Ovary (tissue), 9 donors: ENCODE data around the gene STC2. TPM values are rescaled to one million over a fixed set of nuclear protein-coding genes. Genes with fewer than 3 reads are reported as not detected.

Source experiments
- DNase-seq, 5 donors: peaks; one replicate each; pipeline ENCODE4 v3.0.0-alpha.2; 2019 to 2020
- H3K27ac ChIP-seq, 2 donors: fragments of 200-600 bp; one replicate each; pipeline versions ENCODE4 v1.5.1 to v1.8.0; 2019 to 2022
- H3K27me3 ChIP-seq: fragments of 200-600 bp; one replicate; pipeline ENCODE4 v1.8.0; 2022
- H3K36me3 ChIP-seq: fragments of 200-600 bp; sonication (generic); one replicate; pipeline ENCODE4 v1.5.1; 2019
- H3K4me1 ChIP-seq: one replicate; pipeline ENCODE4 v1.8.1; 2013; ENCODE audit warnings: mild to moderate bottlenecking, moderate library complexity; ENCODE audit not compliant: insufficient read depth
- H3K4me3 ChIP-seq: fragments of 200-600 bp; sonication (generic); one replicate; pipeline ENCODE4 v1.5.1; 2017
- H3K9me3 ChIP-seq, 2 donors: fragments of 200-600 bp in 1 of 2; sonication (generic) in 1 of 2; one replicate each; pipeline versions ENCODE4 v1.5.1 to v1.8.1; 2013 to 2019; ENCODE audit warnings: mild to moderate bottlenecking in 1 of 2, moderate library complexity in 1 of 2
- CTCF ChIP-seq, 3 donors: fragments of 450-650 bp in 2 of 3; fragments of 200-600 bp in 1 of 3; IDR thresholded peaks; one replicate each; pipeline versions ENCODE4 v1.5.1 to v1.8.0; 2016 to 2022; ENCODE audit warnings: antibody characterized with exemption in 3 of 3, mild to moderate bottlenecking in 1 of 3
- EP300 ChIP-seq: sonication (generic); formaldehyde crosslinking; IDR thresholded peaks from one replicate; pipeline ENCODE4 v1.6.1; 2017; ENCODE audit warnings: antibody characterized with exemption
- POLR2A ChIP-seq: fragments of 450-650 bp; IDR thresholded peaks from one replicate; pipeline ENCODE4 v1.6.1; 2017; ENCODE audit warnings: antibody characterized with exemption, mild to moderate bottlenecking, moderate library complexity
- WGBS, 3 donors: extraction: QIAGEN DNeasy Blood & Tissue Kit in 1 of 3; methylation state at CpG; one replicate each; pipeline versions ENCODE4 v1.1.5 to v1.1.7; 2013 to 2017; 5-methylcytosine and 5-hydroxymethylcytosine counted together
- intact Hi-C, 4 donors: fragments of 100-400 bp; cut with DNase I; formaldehyde crosslinking; loops; one replicate each; pipeline versions ENCODE4 v1.11.0 to v1.15.1; 2022 to 2023
- polyA plus RNA-seq, 2 donors: library from polyadenylated mRNA; stranded (reverse); fragments of 200-250 nt in 1 of 2; fragments of 350-450 nt in 1 of 2; fragmentation: Illumina TruSeq in 1 of 2; extraction: RNeasy Lipid Tissue Mini Kit (QIAGEN cat#74804) in 1 of 2; gene quantifications; one replicate each; pipeline ENCODE4 v1.2.3, GENCODE V29; 2013 to 2014
- total RNA-seq, 7 donors: library from RNA; depleted of rRNA in 2 of 7; stranded (reverse); fragments of >200 nt in 2 of 7; fragmentation: NEBNext Ultra II Directional in 3 of 7; extraction: Animal tissue kit (Norgen Biotek cat#: 25700) in 3 of 7; gene quantifications; one replicate each; pipeline versions ENCODE4 v1.1.0 to v1.2.4, GENCODE V29; 2016 to 2023
- donor health status: DM: no; HTN: no; CAD: no; lungs with moderate emphysema.
- donor health status: DM: no; HTN: no; CAD: no.
- donor health status: Bipolar disorder and iron deficiency.
- donor health status: DM: yes; HTN: yes; CAD: no.
- donor health status: DM: no; HTN: no; CAD: no.
- donor health status: DM: yes; HTN: yes; CAD: no.

STC2 gene
- total and polyA plus RNA-seq, 9 donors, result 0.45 to 8.3 (median 0.83) TPM

- no peak overlapping the region for H3K27ac ChIP-seq
- H3K4me3 ChIP-seq, result no peak overlapping the region
- WGBS, 3 donors, result 91 to 92% (median 92%) methylated on average over 7 of the region's 7 CpGs
- no peak for DNase-seq
- no peaks in the 10 kb centered on the region for H3K4me1 ChIP-seq
- no peaks in the 10 kb centered on the region for H3K36me3 ChIP-seq
- no peaks in the 10 kb centered on the region for H3K27me3 ChIP-seq
- intact Hi-C loops, result loop anchor here in 3 of 4 donors (5.0 to 10.0 kb wide), 2 partner anchors 272 to 675 kb away; no protein-coding TSS in a partner anchor
- H3K9me3 ChIP-seq, result no peaks in the 10 kb centered on the region
- TF ChIP-seq EP300 (no peak), POLR2A (no peak), CTCF (IDR thresholded peaks at IDR 0.05) (no peak)
These were observed 28.4 kb downstream of the STC2 start for GRCh38 chr5:173299820-173300219.

- Histone ChIP-seq H3K36me3 (no peaks in the 10 kb centered on the region), H3K9me3 (no peaks in the 10 kb centered on the region), H3K27me3 (no peaks in the 10 kb centered on the region), H3K4me1 (peaks cover 2% of the 10 kb centered on the region), H3K27ac (no peak overlapping the region), H3K4me3 (no peak overlapping the region)
- DNase-seq, result no peak
- 74 to 81% (median 77%) methylated on average over 19 of the region's 19 CpGs for WGBS, 3 donors
- TF ChIP-seq EP300 (no peak), CTCF (IDR thresholded peaks at IDR 0.05) (no peak), POLR2A (no peak)
- intact Hi-C loops, result loop anchor here in 3 of 4 donors (5.0 to 10.0 kb wide), 2 partner anchors 274 to 676 kb away; no protein-coding TSS in a partner anchor
These were observed 29.8 kb downstream of the STC2 start for GRCh38 chr5:173298213-173298926.

DNA sequence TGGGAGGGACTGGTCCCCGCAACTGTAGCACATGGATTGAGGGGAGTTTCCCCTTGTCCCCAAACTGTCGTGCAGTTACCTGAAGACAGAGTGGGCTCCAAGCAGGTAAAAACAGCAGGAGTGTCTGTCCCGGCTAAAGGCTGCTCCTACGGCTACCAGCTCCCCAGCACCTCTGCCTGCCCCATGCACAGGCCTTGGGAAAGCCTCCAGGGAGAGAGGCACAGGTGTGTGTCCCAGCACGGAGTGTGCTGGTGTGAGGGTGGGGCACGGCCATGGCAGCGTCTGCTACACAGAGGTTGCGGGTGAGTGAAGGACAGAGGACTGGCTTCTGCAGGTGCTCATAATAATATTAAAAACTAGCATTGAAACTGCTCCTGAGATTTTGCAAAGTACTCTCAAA lies 30.4 kb downstream of the STC2 start:
- intact Hi-C loops, result loop anchor here in 3 of 4 donors (5.0 to 10.0 kb wide), 2 partner anchors 274 to 677 kb away; no protein-coding TSS in a partner anchor

More for the DNA sequence above, 30.4 kb downstream of the STC2 start:
- Histone ChIP-seq H3K4me3 (no peak overlapping the region), H3K27me3 (no peaks in the 10 kb centered on the region), H3K27ac (no peak overlapping the region), H3K36me3 (no peaks in the 10 kb centered on the region), H3K9me3 (no peaks in the 10 kb centered on the region), H3K4me1 (peaks cover 2% of the 10 kb centered on the region)
- 82 to 90% (median 83%) methylated on average over 8 of the region's 8 CpGs for WGBS, 3 donors
- no peak for DNase-seq
- TF ChIP-seq EP300, result no peak
- TF ChIP-seq POLR2A, result no peak
- no peak for TF ChIP-seq CTCF (IDR thresholded peaks at IDR 0.05)
